ENCODE data around the gene VSTM1. TPM values are rescaled to one million over a fixed set of nuclear protein-coding genes. Genes with fewer than 3 reads are reported as not detected.

The VSTM1 gene
- total and polyA plus RNA-seq, 4 donors, result 1.4 to 4.5 (median 3.6) TPM; not detected in 1

DNA sequence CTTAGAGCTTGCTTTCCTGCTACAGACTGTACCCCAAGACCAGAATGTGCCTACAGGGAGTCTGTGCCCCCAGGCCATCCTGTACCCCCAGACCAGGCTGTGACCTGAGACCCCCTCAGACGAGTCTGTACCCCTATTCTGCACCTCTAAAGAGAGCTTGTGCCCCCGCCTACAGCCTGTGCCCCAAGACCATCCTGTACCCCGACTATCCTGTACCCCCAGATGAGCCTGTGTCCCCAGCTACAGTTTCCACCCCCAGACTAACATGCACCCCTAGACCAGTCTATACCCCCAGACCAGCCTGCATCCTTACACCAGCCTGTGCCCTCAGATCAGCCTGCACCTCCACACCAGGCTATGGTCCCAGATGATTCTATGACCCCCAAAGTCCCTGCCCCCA, 70.2 kb downstream of the VSTM1 start:
- WGBS, 2 donors, result 65 to 82% methylated on average over 3 of the region's 3 CpGs
- H3K9ac ChIP-seq (ENCODE audit: insufficient read depth in 1 of 2, low read length in 2 of 2), result no peak overlapping the region

GRCh38 chr19:53992815-53993214, 70.9 kb downstream of the VSTM1 start:
- DNase-seq (no peak), ATAC-seq (ENCODE audit: insufficient read depth, low FRiP score) (no peak)
- TF ChIP-seq, protein P1, sequence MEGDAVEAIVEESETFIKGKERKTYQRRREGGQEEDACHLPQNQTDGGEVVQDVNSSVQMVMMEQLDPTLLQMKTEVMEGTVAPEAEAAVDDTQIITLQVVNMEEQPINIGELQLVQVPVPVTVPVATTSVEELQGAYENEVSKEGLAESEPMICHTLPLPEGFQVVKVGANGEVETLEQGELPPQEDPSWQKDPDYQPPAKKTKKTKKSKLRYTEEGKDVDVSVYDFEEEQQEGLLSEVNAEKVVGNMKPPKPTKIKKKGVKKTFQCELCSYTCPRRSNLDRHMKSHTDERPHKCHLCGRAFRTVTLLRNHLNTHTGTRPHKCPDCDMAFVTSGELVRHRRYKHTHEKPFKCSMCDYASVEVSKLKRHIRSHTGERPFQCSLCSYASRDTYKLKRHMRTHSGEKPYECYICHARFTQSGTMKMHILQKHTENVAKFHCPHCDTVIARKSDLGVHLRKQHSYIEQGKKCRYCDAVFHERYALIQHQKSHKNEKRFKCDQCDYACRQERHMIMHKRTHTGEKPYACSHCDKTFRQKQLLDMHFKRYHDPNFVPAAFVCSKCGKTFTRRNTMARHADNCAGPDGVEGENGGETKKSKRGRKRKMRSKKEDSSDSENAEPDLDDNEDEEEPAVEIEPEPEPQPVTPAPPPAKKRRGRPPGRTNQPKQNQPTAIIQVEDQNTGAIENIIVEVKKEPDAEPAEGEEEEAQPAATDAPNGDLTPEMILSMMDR (IDR thresholded peaks at IDR 0.05; ENCODE audit: control extremely low read depth, extremely low read depth), result no peak
- Histone ChIP-seq H3K36me3 (ENCODE audit: control insufficient read depth in 4 of 4, insufficient read depth in 4 of 4, low read length in 4 of 4) (no peaks in the 10 kb centered on the region), H3K27me3 (ENCODE audit: control insufficient read depth in 3 of 3, insufficient read depth in 3 of 3, low read length in 2 of 3) (peaks cover 10 to 48% (median 18%) of the 10 kb centered on the region in 3 donors), H3K9ac (ENCODE audit: insufficient read depth in 1 of 2, low read length in 2 of 2) (no peak overlapping the region), H3K9me3 (ENCODE audit: control insufficient read depth in 4 of 4, insufficient read depth in 3 of 4, low read length in 3 of 4) (peaks cover 0 to 2% (median 0%) of the 10 kb centered on the region in 4 donors), H3K4me3 (no peak overlapping the region), H3K27ac (ENCODE audit: low read depth in 1 of 2, low read length in 1 of 2) (no peak overlapping the region), H3K4me1 (ENCODE audit: control insufficient read depth in 5 of 5, insufficient read depth in 5 of 5, low read length in 5 of 5) (peaks cover 0 to 4% (median 0%) of the 10 kb centered on the region in 5 donors)
- WGBS, 2 donors, result 22% methylated on average over 43 of the region's 43 CpGs

More for the DNA sequence above, 70.2 kb downstream of the VSTM1 start:
- ATAC-seq (ENCODE audit: insufficient read depth, low FRiP score) (no peak), DNase-seq (no peak)
- H3K4me3 ChIP-seq, result no peak overlapping the region
- peaks cover 10 to 54% (median 17%) of the 10 kb centered on the region in 3 donors for H3K27me3 ChIP-seq (ENCODE audit: control insufficient read depth in 3 of 3, insufficient read depth in 3 of 3, low read length in 2 of 3)
- H3K4me1 ChIP-seq (ENCODE audit: control insufficient read depth in 5 of 5, insufficient read depth in 5 of 5, low read length in 5 of 5), result peaks cover 0 to 4% (median 0%) of the 10 kb centered on the region in 5 donors
- H3K9me3 ChIP-seq (ENCODE audit: control insufficient read depth in 4 of 4, insufficient read depth in 3 of 4, low read length in 3 of 4), result peaks cover 0 to 2% (median 0%) of the 10 kb centered on the region in 4 donors
- H3K36me3 ChIP-seq (ENCODE audit: control insufficient read depth in 4 of 4, insufficient read depth in 4 of 4, low read length in 4 of 4), result no peaks in the 10 kb centered on the region
- H3K27ac ChIP-seq (ENCODE audit: low read depth in 1 of 2, low read length in 1 of 2), result no peak overlapping the region
- TF ChIP-seq, protein P1 (IDR thresholded peaks at IDR 0.05; ENCODE audit: control extremely low read depth, extremely low read depth), result no peak

- Histone ChIP-seq H3K27ac (ENCODE audit: low read depth in 1 of 2, low read length in 1 of 2) (no peak overlapping the region), H3K9me3 (ENCODE audit: control insufficient read depth in 4 of 4, insufficient read depth in 3 of 4, low read length in 3 of 4) (peaks cover 0 to 2% (median 0%) of the 10 kb centered on the region in 4 donors), H3K4me3 (no peak overlapping the region), H3K4me1 (ENCODE audit: control insufficient read depth in 5 of 5, insufficient read depth in 5 of 5, low read length in 5 of 5) (peaks cover 0 to 4% (median 0%) of the 10 kb centered on the region in 5 donors), H3K27me3 (ENCODE audit: control insufficient read depth in 3 of 3, insufficient read depth in 3 of 3, low read length in 2 of 3) (peaks cover 10 to 49% (median 18%) of the 10 kb centered on the region in 3 donors), H3K36me3 (ENCODE audit: control insufficient read depth in 4 of 4, insufficient read depth in 4 of 4, low read length in 4 of 4) (no peaks in the 10 kb centered on the region), H3K9ac (ENCODE audit: insufficient read depth in 1 of 2, low read length in 2 of 2) (no peak overlapping the region)
- TF ChIP-seq, protein P1 (IDR thresholded peaks at IDR 0.05; ENCODE audit: control extremely low read depth, extremely low read depth), result no peak
- DNase-seq (no peak), ATAC-seq (ENCODE audit: insufficient read depth, low FRiP score) (no peak)
- WGBS, 2 donors, result 70 to 79% methylated on average over 9 of the region's 9 CpGs
Measured at GRCh38 chr19:53992211-53992610, 71.5 kb downstream of the VSTM1 start.
